IMR-90 (cell line): Measurements from ENCODE around the gene RGL4.

ENCODE experiments used
- POLR2A ChIP-seq: IDR thresholded peaks from 2 replicates; pipeline ENCODE4 v1.6.1; 2012; ENCODE audit warnings: mild to moderate bottlenecking, low read depth, low read length
- TF ChIP-seq, protein P1 (sequence below): conservative IDR thresholded peaks from 2 replicates; pipeline ENCODE4 v1.5.1; 2012; ENCODE audit warnings: mild to moderate bottlenecking, low read depth, low read length, improper control_type of control experiment

DNA sequence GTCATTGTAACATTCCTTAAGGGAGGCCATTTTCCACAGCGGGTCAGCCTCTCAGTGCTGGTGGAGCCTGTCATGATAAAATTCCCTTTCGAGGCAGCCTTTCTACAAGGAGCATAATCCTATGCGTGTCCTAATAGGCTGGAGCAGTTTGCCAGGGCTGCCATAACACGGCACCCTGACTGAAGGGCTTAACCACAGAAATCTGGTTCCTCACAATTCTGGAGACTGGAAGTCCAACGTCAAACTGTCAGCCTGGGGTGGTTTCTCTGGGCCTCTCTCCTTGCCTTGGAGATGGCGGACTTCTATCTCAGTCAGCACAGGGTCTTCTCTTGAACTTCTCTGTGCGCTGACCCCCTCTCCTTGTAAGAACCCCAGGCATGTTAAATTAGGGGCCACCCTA, 1.4 kb upstream of the RGL4 start:
- TF ChIP-seq, protein P1, sequence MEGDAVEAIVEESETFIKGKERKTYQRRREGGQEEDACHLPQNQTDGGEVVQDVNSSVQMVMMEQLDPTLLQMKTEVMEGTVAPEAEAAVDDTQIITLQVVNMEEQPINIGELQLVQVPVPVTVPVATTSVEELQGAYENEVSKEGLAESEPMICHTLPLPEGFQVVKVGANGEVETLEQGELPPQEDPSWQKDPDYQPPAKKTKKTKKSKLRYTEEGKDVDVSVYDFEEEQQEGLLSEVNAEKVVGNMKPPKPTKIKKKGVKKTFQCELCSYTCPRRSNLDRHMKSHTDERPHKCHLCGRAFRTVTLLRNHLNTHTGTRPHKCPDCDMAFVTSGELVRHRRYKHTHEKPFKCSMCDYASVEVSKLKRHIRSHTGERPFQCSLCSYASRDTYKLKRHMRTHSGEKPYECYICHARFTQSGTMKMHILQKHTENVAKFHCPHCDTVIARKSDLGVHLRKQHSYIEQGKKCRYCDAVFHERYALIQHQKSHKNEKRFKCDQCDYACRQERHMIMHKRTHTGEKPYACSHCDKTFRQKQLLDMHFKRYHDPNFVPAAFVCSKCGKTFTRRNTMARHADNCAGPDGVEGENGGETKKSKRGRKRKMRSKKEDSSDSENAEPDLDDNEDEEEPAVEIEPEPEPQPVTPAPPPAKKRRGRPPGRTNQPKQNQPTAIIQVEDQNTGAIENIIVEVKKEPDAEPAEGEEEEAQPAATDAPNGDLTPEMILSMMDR = no peak
- TF ChIP-seq POLR2A = no peak
